Suprapubic skin (tissue), 3 donors: Measurements from ENCODE around the gene RPL37A.

Experiments
- POLR2A ChIP-seq, 2 donors: fragments of 450-650 bp; IDR thresholded peaks; one replicate each; pipeline ENCODE4 v1.6.1; 2017; ENCODE audit warnings: antibody characterized with exemption in 2 of 2, mild to moderate bottlenecking in 2 of 2, moderate library complexity in 2 of 2
- TF ChIP-seq, protein P1 (sequence below), 2 donors: fragments of 200-600 bp in 1 of 2; fragments of 450-650 bp in 1 of 2; sonication (generic) in 1 of 2; IDR thresholded peaks; one replicate each; pipeline ENCODE4 v1.5.1; 2016 to 2019; ENCODE audit warnings: antibody characterized with exemption in 2 of 2, mild to moderate bottlenecking in 1 of 2, moderate library complexity in 1 of 2

DNA sequence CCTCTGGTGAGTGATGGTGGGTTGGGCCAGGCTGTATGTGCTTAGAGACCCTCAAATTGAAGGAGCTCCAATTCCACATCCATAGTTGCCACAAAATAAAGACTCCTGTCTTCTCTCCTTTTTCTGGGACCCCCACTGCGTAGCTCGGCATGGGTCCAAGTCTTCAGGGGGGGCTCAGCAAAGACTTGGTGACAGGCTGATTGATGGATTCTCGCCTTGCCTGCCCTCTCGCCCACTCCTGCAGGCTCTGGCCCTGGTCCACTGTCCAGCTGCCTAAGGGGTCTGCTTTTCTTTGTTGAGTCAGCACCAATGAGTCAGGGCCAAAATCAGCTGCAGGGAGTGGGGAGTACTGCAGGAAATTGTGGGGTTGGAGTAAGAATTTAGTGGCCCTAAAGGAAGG lies 21.5 kb downstream of the RPL37A start:
- TF ChIP-seq, protein P1, sequence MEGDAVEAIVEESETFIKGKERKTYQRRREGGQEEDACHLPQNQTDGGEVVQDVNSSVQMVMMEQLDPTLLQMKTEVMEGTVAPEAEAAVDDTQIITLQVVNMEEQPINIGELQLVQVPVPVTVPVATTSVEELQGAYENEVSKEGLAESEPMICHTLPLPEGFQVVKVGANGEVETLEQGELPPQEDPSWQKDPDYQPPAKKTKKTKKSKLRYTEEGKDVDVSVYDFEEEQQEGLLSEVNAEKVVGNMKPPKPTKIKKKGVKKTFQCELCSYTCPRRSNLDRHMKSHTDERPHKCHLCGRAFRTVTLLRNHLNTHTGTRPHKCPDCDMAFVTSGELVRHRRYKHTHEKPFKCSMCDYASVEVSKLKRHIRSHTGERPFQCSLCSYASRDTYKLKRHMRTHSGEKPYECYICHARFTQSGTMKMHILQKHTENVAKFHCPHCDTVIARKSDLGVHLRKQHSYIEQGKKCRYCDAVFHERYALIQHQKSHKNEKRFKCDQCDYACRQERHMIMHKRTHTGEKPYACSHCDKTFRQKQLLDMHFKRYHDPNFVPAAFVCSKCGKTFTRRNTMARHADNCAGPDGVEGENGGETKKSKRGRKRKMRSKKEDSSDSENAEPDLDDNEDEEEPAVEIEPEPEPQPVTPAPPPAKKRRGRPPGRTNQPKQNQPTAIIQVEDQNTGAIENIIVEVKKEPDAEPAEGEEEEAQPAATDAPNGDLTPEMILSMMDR (IDR thresholded peaks at IDR 0.05) = no peak
- no peak for TF ChIP-seq POLR2A (IDR thresholded peaks at IDR 0.05)
